WTC11 (cell line): ENCODE data around the gene ZNF185. TPM values are rescaled to one million over a fixed set of nuclear protein-coding genes. Genes with fewer than 3 reads are reported as not detected.

Source experiments
- ATAC-seq: fragments of 200-7000 bp; cut with Tn5 transposase; 2 replicates; pipeline ENCODE4 v1.10.0; 2021; ENCODE audit warnings: mild to moderate bottlenecking, moderate library complexity
- CTCF ChIA-PET: fragments of 300-600 bp; sonication (Branson Sonifier 250); formaldehyde crosslinking; loops from one replicate; lab custom pipeline; 2021; ENCODE audit warnings: antibody characterized with exemption; lab: Charles Lee
- POLR2A ChIA-PET: fragments of 350-600 bp; sonication (Branson Sonifier 250); formaldehyde crosslinking; loops from one replicate; lab custom pipeline; 2021; ENCODE audit warnings: antibody characterized with exemption; lab: Charles Lee
- DNase-seq: peaks from one replicate; pipeline ENCODE4 v3.0.0; 2021; ENCODE audit warnings: low spot score
- H3K27ac Mint-ChIP-seq: 2 replicates; pipeline ENCODE4 v1.8.0; 2021; ENCODE audit warnings: mixed read lengths
- H3K27me3 Mint-ChIP-seq: 2 replicates; pipeline ENCODE4 v1.8.0; 2021; ENCODE audit warnings: low read depth, mild to moderate bottlenecking, moderate library complexity, mixed read lengths
- H3K36me3 Mint-ChIP-seq: 2 replicates; pipeline ENCODE4 v1.8.0; 2021; ENCODE audit warnings: mixed read lengths
- H3K4me1 Mint-ChIP-seq: 2 replicates; pipeline ENCODE4 v1.8.0; 2022; ENCODE audit warnings: mixed read lengths
- H3K4me3 Mint-ChIP-seq: 2 replicates; pipeline ENCODE4 v1.8.0; 2021; ENCODE audit warnings: mild to moderate bottlenecking, moderate library complexity, mixed read lengths
- H3K9me3 Mint-ChIP-seq: 2 replicates; pipeline ENCODE4 v1.8.0; 2021; ENCODE audit warnings: mixed read lengths
- ARID4B ChIP-seq: sonication (generic); formaldehyde crosslinking; IDR thresholded peaks from 2 replicates; pipeline ENCODE4 v1.8.0; 2023; ENCODE audit warnings: missing genetic modification reagents, mild to moderate bottlenecking, borderline replicate concordance
- ATF6 ChIP-seq: sonication (generic); formaldehyde crosslinking; IDR thresholded peaks from 2 replicates; pipeline ENCODE4 v1.8.1; 2023; ENCODE audit warnings: mild to moderate bottlenecking, missing genetic modification reagents
- ESRRA ChIP-seq: sonication (generic); formaldehyde crosslinking; IDR thresholded peaks from 2 replicates; pipeline ENCODE4 v1.8.1; 2022; ENCODE audit warnings: mild to moderate bottlenecking, missing genetic modification reagents, borderline replicate concordance
- GTF2I ChIP-seq: fragments of 250-450 bp; sonication (Bioruptor Pico); conservative IDR thresholded peaks from 2 replicates; pipeline ENCODE4 v1.4.0; 2021; ENCODE audit warnings: mild to moderate bottlenecking
- HMGXB4 ChIP-seq: sonication (generic); formaldehyde crosslinking; IDR thresholded peaks from 2 replicates; pipeline ENCODE4 v1.8.1; 2023; ENCODE audit warnings: mild to moderate bottlenecking, moderate library complexity, missing genetic modification reagents
- MXD4 ChIP-seq: fragments of 250-450 bp; sonication (Bioruptor Pico); IDR thresholded peaks from 2 replicates; pipeline ENCODE4 v1.8.0; 2021; ENCODE audit warnings: mild to moderate bottlenecking, moderate library complexity, borderline replicate concordance
- NFYB ChIP-seq: sonication (generic); formaldehyde crosslinking; conservative IDR thresholded peaks from 2 replicates; pipeline ENCODE4 v1.8.0; 2022; ENCODE audit warnings: low read depth, missing genetic modification reagents
- NR3C1 ChIP-seq: sonication (generic); formaldehyde crosslinking; conservative IDR thresholded peaks from 2 replicates; pipeline ENCODE4 v1.8.1; 2023; ENCODE audit warnings: low read depth, mild to moderate bottlenecking, missing genetic modification reagents
- TCF7 ChIP-seq: sonication (generic); formaldehyde crosslinking; IDR thresholded peaks from 2 replicates; pipeline ENCODE4 v1.8.0; 2022; ENCODE audit warnings: mild to moderate bottlenecking, low read depth, missing genetic modification reagents, moderate library complexity
- TEAD4 ChIP-seq: sonication (generic); formaldehyde crosslinking; IDR thresholded peaks from 2 replicates; pipeline ENCODE4 v1.8.0; 2022; ENCODE audit warnings: mild to moderate bottlenecking, missing genetic modification reagents
- ZMAT4 ChIP-seq: fragments of 250-450 bp; sonication (Bioruptor Pico); IDR thresholded peaks from 2 replicates; pipeline ENCODE4 v1.9.0; 2021; ENCODE audit warnings: mild to moderate bottlenecking
- ZNF416 ChIP-seq: fragments of 250-450 bp; sonication (Bioruptor Pico); IDR thresholded peaks from 2 replicates; pipeline ENCODE4 v1.9.0; 2021; ENCODE audit warnings: mild to moderate bottlenecking, inconsistent platforms
- ZNF423 ChIP-seq: fragments of 250-450 bp; sonication (Bioruptor Pico); IDR thresholded peaks from 2 replicates; pipeline ENCODE4 v2.1.2; 2022; ENCODE audit warnings: mild to moderate bottlenecking, moderate library complexity
- total RNA-seq: library from RNA; stranded (reverse); gene quantifications from 3 replicates; pipeline ENCODE4 v1.2.3, GENCODE V29; 2021
- TF ChIP-seq, protein P1 (sequence below): sonication (generic); formaldehyde crosslinking; IDR thresholded peaks from 2 replicates; pipeline ENCODE4 v1.8.1; 2022; ENCODE audit warnings: mild to moderate bottlenecking, missing genetic modification reagents, moderate library complexity, borderline replicate concordance
- TF ChIP-seq, protein P2 (sequence below): sonication (generic); formaldehyde crosslinking; IDR thresholded peaks from 2 replicates; pipeline ENCODE4 v1.8.0; 2022; ENCODE audit warnings: mild to moderate bottlenecking, missing genetic modification reagents
- TF ChIP-seq, protein P3 (sequence below): sonication (generic); formaldehyde crosslinking; conservative IDR thresholded peaks from 2 replicates; pipeline ENCODE4 v1.8.1; 2023; ENCODE audit warnings: mild to moderate bottlenecking, low read depth, missing genetic modification reagents, moderate library complexity

Gene ZNF185
- total RNA-seq, 1 experiment from 2014 or later = 8.2 TPM

GRCh38 chrX:152932598-152933175, 34.8 kb downstream of the ZNF185 start (continued):
- no peak for TF ChIP-seq MXD4 (CRISPR knock-in tag)
- TF ChIP-seq ZNF416 (CRISPR knock-in tag) = no peak
- no peak for TF ChIP-seq ZMAT4 (CRISPR knock-in tag)

DNA sequence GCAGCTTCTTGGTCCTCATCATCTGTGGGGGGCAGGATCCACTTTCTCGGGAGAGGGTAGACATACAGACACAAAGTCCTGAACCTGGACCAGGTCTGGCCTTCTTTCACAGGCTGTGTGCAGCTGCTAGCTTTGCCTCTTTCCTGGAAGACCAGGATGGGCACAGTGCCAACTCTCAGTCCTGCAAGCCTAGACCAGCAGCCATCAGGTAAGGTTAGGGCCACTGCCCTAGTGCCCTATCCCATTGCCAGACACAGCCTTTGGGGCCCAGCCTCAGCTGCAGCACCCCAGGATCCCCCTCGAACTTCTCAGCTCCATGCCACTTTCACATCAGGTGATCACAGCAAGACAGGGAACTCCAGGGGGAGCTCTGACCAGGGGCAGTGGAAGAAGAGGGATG, 38.4 kb downstream of the ZNF185 start:
- ChIA-PET CTCF (no interaction called here), POLR2A (interaction anchor here (1.8 kb wide), 1 partner anchor 11 kb away, joined by 4 read pairs; no protein-coding TSS in a partner anchor)
- TF ChIP-seq ATF6 (no peak), ARID4B (no peak), ZNF423 (CRISPR knock-in tag) (no peak), TEAD4 (CRISPR knock-in tag) (no peak)
- TF ChIP-seq, protein P1, sequence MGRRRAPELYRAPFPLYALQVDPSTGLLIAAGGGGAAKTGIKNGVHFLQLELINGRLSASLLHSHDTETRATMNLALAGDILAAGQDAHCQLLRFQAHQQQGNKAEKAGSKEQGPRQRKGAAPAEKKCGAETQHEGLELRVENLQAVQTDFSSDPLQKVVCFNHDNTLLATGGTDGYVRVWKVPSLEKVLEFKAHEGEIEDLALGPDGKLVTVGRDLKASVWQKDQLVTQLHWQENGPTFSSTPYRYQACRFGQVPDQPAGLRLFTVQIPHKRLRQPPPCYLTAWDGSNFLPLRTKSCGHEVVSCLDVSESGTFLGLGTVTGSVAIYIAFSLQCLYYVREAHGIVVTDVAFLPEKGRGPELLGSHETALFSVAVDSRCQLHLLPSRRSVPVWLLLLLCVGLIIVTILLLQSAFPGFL = no peak
- H3K9me3 Mint-ChIP-seq = no peaks in the 10 kb centered on the region
- H3K4me3 Mint-ChIP-seq = no peak overlapping the region
- no peaks in the 10 kb centered on the region for H3K27me3 Mint-ChIP-seq
- H3K27ac Mint-ChIP-seq = no peak overlapping the region
- DNase-seq (no peak), ATAC-seq (no peak)
- no peaks in the 10 kb centered on the region for H3K36me3 Mint-ChIP-seq
- peaks cover 11% of the 10 kb centered on the region for H3K4me1 Mint-ChIP-seq

DNA sequence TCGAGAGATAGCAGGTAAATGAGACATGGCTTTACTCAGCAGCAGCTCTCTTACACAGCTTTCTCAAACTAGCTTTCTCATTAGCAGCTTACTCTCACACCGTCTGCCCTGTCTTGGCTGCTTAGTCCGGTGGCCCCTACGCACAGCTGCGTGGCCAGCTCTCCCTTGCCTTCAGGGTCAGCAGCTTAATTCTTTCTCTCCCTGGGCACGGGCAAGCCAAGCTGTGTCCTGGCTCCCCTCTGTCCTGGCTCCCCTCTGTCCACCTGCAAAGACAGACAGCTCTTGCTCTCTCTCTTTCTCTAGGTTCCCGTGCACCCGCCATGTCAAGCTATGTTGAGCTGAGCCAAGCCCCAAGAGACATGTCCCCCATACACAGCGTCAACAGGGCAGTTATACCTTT, 39.4 kb downstream of the ZNF185 start:
- POLR2A ChIA-PET = no interaction called here
- peaks cover 2% of the 10 kb centered on the region; the same call in 1 of the 2 replicates for H3K27me3 Mint-ChIP-seq
- no peak overlapping the region for H3K27ac Mint-ChIP-seq
- no peak overlapping the region for H3K4me3 Mint-ChIP-seq
- H3K36me3 Mint-ChIP-seq = no peaks in the 10 kb centered on the region
- DNase-seq (no peak), ATAC-seq (no peak)
- H3K4me1 Mint-ChIP-seq = peaks cover 12% of the 10 kb centered on the region
- no peaks in the 10 kb centered on the region for H3K9me3 Mint-ChIP-seq
- CTCF ChIA-PET = interaction anchor here (1.3 kb wide), 1 partner anchor 11 kb away, joined by 3 read pairs; no protein-coding TSS in a partner anchor
- TF ChIP-seq, protein P2, sequence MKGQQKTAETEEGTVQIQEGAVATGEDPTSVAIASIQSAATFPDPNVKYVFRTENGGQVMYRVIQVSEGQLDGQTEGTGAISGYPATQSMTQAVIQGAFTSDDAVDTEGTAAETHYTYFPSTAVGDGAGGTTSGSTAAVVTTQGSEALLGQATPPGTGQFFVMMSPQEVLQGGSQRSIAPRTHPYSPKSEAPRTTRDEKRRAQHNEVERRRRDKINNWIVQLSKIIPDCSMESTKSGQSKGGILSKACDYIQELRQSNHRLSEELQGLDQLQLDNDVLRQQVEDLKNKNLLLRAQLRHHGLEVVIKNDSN = no peak
- TF ChIP-seq, protein P3, sequence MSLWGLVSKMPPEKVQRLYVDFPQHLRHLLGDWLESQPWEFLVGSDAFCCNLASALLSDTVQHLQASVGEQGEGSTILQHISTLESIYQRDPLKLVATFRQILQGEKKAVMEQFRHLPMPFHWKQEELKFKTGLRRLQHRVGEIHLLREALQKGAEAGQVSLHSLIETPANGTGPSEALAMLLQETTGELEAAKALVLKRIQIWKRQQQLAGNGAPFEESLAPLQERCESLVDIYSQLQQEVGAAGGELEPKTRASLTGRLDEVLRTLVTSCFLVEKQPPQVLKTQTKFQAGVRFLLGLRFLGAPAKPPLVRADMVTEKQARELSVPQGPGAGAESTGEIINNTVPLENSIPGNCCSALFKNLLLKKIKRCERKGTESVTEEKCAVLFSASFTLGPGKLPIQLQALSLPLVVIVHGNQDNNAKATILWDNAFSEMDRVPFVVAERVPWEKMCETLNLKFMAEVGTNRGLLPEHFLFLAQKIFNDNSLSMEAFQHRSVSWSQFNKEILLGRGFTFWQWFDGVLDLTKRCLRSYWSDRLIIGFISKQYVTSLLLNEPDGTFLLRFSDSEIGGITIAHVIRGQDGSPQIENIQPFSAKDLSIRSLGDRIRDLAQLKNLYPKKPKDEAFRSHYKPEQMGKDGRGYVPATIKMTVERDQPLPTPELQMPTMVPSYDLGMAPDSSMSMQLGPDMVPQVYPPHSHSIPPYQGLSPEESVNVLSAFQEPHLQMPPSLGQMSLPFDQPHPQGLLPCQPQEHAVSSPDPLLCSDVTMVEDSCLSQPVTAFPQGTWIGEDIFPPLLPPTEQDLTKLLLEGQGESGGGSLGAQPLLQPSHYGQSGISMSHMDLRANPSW (CRISPR knock-in tag) = no peak
- TF ChIP-seq NR3C1 (CRISPR knock-in tag) (no peak), HMGXB4 (CRISPR knock-in tag) (no peak), GTF2I (CRISPR knock-in tag) (no peak), TCF7 (CRISPR knock-in tag) (no peak), ESRRA (CRISPR knock-in tag) (no peak), NFYB (CRISPR knock-in tag) (no peak)
